Endothelial cell of umbilical vein (primary cell): ENCODE measurements around the gene SH3PXD2B. TPM values are rescaled to one million over a fixed set of nuclear protein-coding genes. Genes with fewer than 3 reads are reported as not detected.

Experiments
- BruUV-seq: library from RNA; stranded (reverse); fragments of 400-500 nt; replicated peaks from 2 replicates; lab custom pipeline; 2021; lab: Mats Ljungman, UMichigan
- CTCF ChIA-PET: fragments of 300-600, 350-600 bp; sonication (Branson Sonifier 250); formaldehyde crosslinking; loops from one replicate; lab custom pipeline; 2021; ENCODE audit warnings: antibody characterized with exemption, inconsistent platforms; lab: Charles Lee
- POLR2A ChIA-PET: fragments of 300-600, 350-600 bp; sonication (Branson Sonifier 250); formaldehyde crosslinking; loops from one replicate; lab custom pipeline; 2021; ENCODE audit warnings: antibody characterized with exemption, inconsistent platforms; lab: Charles Lee
- DNase-seq: peaks from one replicate; pipeline ENCODE4 v3.0.0-alpha.2; 2011; ENCODE audit warnings: low read depth, low spot score
- FAIRE-seq: peaks from 2 replicates; lab custom pipeline; 2011; peaks lifted over from hg19 to GRCh38; lab: Jason Lieb, UNC
- H2AFZ ChIP-seq: 2 replicates; pipeline ENCODE4 v1.6.0; 2012; ENCODE audit warnings: low read depth, low read length, control low read depth, inconsistent platforms
- H3K27ac ChIP-seq: 2 replicates; pipeline ENCODE4 v1.5.1; 2011; ENCODE audit warnings: low read depth, mild to moderate bottlenecking, control low read depth, low read length, moderate library complexity; ENCODE audit not compliant: insufficient read depth
- H3K27me3 ChIP-seq, 2 experiments: 2 replicates each; pipeline versions ENCODE4 v1.6.0 to v1.6.1; 2011; ENCODE audit warnings: low read length in 2 of 2, mixed read lengths in 1 of 2; ENCODE audit not compliant: control insufficient read depth in 2 of 2, insufficient read depth in 2 of 2
- H3K36me3 ChIP-seq, 2 experiments: 2 replicates in 1 of 2; 3 replicates in 1 of 2; pipeline ENCODE4 v1.5.1; 2011; ENCODE audit warnings: low read length in 2 of 2, mild to moderate bottlenecking in 1 of 2, moderate library complexity in 1 of 2; ENCODE audit not compliant: control insufficient read depth in 2 of 2, insufficient read depth in 2 of 2; ENCODE audit errors: extremely low read depth in 1 of 2
- H3K4me1 ChIP-seq: 3 replicates; pipeline ENCODE4 v1.5.1; 2011; ENCODE audit warnings: mild to moderate bottlenecking, low read length; ENCODE audit not compliant: control insufficient read depth, insufficient read depth; ENCODE audit errors: extremely low read depth
- H3K4me2 ChIP-seq: 2 replicates; pipeline ENCODE4 v1.6.1; 2011; ENCODE audit warnings: low read length, control low read depth, mixed read lengths; ENCODE audit not compliant: insufficient read depth
- H3K4me3 ChIP-seq, 3 experiments: fragments of 200-600 bp in 1 of 3; sonication (generic), shearing (Covaris generic) in 1 of 3; replicated peaks in 1 of 3; 2 replicates each; pipeline ENCODE4 v1.5.1; 2011 to 2016; ENCODE audit warnings: control low read depth in 3 of 3, low read length in 3 of 3, mild to moderate bottlenecking in 2 of 3, inconsistent platforms in 1 of 3, low read depth in 1 of 3, moderate library complexity in 1 of 3; ENCODE audit not compliant: insufficient read depth in 1 of 3
- H3K79me2 ChIP-seq: 2 replicates; pipeline ENCODE4 v1.6.0; 2012; ENCODE audit warnings: low read length, inconsistent platforms; ENCODE audit not compliant: control insufficient read depth, insufficient read depth
- H3K9ac ChIP-seq: replicated peaks from 2 replicates; pipeline ENCODE3; 2011; ENCODE audit warnings: low read length, control low read depth; ENCODE audit not compliant: insufficient read depth; ENCODE audit errors: extremely low read depth
- H3K9me1 ChIP-seq: replicated peaks from 3 replicates; pipeline ENCODE4 v1.6.0; 2011; ENCODE audit warnings: mild to moderate bottlenecking, low read length; ENCODE audit not compliant: control insufficient read depth, insufficient read depth; ENCODE audit errors: extremely low read depth
- H3K9me3 ChIP-seq: replicated peaks from 2 replicates; pipeline ENCODE4 v1.5.1; 2012; ENCODE audit warnings: low read length, inconsistent platforms; ENCODE audit not compliant: control insufficient read depth, insufficient read depth
- H4K20me1 ChIP-seq: replicated peaks from 2 replicates; pipeline ENCODE3; 2011; ENCODE audit warnings: mild to moderate bottlenecking, low read length; ENCODE audit not compliant: control insufficient read depth, insufficient read depth; ENCODE audit errors: extremely low read depth
- CTCF ChIP-seq, 2 donors: IDR thresholded peaks; 1 replicate in 1 of 2; 2 replicates in 1 of 2; pipeline ENCODE4 v1.5.1; 2011; ENCODE audit warnings: low read length in 2 of 2, mild to moderate bottlenecking in 2 of 2, moderate library complexity in 2 of 2, control low read depth in 1 of 2, inconsistent platforms in 1 of 2, low read depth in 1 of 2; ENCODE audit not compliant: insufficient read depth in 1 of 2; ENCODE audit errors: extremely low read depth in 1 of 2
- EZH2 ChIP-seq: IDR thresholded peaks from 2 replicates; pipeline ENCODE4 v1.6.1; 2012; ENCODE audit warnings: borderline replicate concordance, low read depth, mild to moderate bottlenecking, moderate library complexity, low read length, inconsistent platforms; ENCODE audit not compliant: severe bottlenecking
- FOS ChIP-seq: IDR thresholded peaks from 2 replicates; pipeline ENCODE4 v1.6.1; 2011; ENCODE audit warnings: mild to moderate bottlenecking, low read length, moderate library complexity, borderline replicate concordance; ENCODE audit not compliant: insufficient read depth
- GATA2 ChIP-seq: IDR thresholded peaks from 2 replicates; pipeline ENCODE4 v1.7.0; 2011; ENCODE audit warnings: low read depth, mild to moderate bottlenecking, moderate library complexity, mixed read lengths, low read length; ENCODE audit not compliant: insufficient read length, insufficient read depth
- JUN ChIP-seq: IDR thresholded peaks from 2 replicates; pipeline ENCODE4 v1.6.1; 2011; ENCODE audit warnings: borderline replicate concordance, low read depth; ENCODE audit not compliant: insufficient read length, insufficient read depth
- MAX ChIP-seq: IDR thresholded peaks from 2 replicates; pipeline ENCODE4 v1.6.1; 2011; ENCODE audit not compliant: insufficient read depth, insufficient read length
- MYC ChIP-seq: IDR thresholded peaks from one replicate; pipeline ENCODE4 v1.6.1; 2011; ENCODE audit warnings: mild to moderate bottlenecking, low read depth, low read length
- POLR2A ChIP-seq: IDR thresholded peaks from 2 replicates; pipeline ENCODE4 v1.6.1; 2012; ENCODE audit warnings: low read depth, mild to moderate bottlenecking, control low read depth, low read length
- POLR2AphosphoS5 ChIP-seq: IDR thresholded peaks from 2 replicates; pipeline ENCODE4 v1.6.1; 2012; ENCODE audit warnings: low read depth, mild to moderate bottlenecking, control low read depth, low read length, moderate library complexity; ENCODE audit not compliant: insufficient read depth
- dilution Hi-C: fragments of 300-500 bp; cut with MboI; formaldehyde crosslinking; loops from one replicate; pipeline ENCODE4 v1.15.0; 2019; ENCODE audit warnings: low sequenced_read_pairs; ENCODE audit not compliant: extremely low pct_ligation_motif_present
- intact Hi-C: fragments of 100-400 bp; cut with micrococcal nuclease; formaldehyde crosslinking; loops from one replicate; pipeline ENCODE4 v1.10.0; 2022
- polyA plus RNA-seq, 4 experiments: library from polyadenylated mRNA; depleted of rRNA in 3 of 4; stranded (reverse) in 3 of 4; unstranded in 1 of 4; fragments of >200 nt; gene quantifications; 2 replicates each; pipeline versions ENCODE4 v1.2.1 to v1.2.3, GENCODE V29; 2011 to 2012; ENCODE audit warnings: missing spikeins in 1 of 4
- total RNA-seq: library from RNA; stranded (reverse); gene quantifications from 2 replicates; pipeline ENCODE4 v1.2.3, GENCODE V29; 2021

Gene SH3PXD2B
- total and polyA plus RNA-seq, 2 donors (not counting 3 experiments of a cell fraction or from before 2014, with no cell fraction given) = 23.5 to 66.3 TPM

- FAIRE-seq = no peak
- no peaks in the 10 kb centered on the region for H3K9me1 ChIP-seq
- ChIA-PET CTCF (no interaction called here), POLR2A (no interaction called here)
- H2AFZ ChIP-seq = no peak overlapping the region
- H3K9me3 ChIP-seq = no peaks in the 10 kb centered on the region
- H4K20me1 ChIP-seq = no peaks in the 10 kb centered on the region
- H3K79me2 ChIP-seq = no peaks in the 10 kb centered on the region
- no peak overlapping the region for H3K4me2 ChIP-seq
- no peaks in the 10 kb centered on the region for H3K36me3 ChIP-seq
- H3K27ac ChIP-seq = no peak overlapping the region
- dilution Hi-C loops = no loop called here
- H3K9ac ChIP-seq = no peak overlapping the region
- BruUV-seq = no TSS peak
- TF ChIP-seq POLR2AphosphoS5 (no peak), EZH2 (no peak), MAX (no peak), JUN (no peak), CTCF (IDR thresholded peaks at IDR 0.05; ENCODE audit: extremely low read depth in 1 of 2, insufficient read depth in 1 of 2, low read depth in 1 of 2, low read length in 2 of 2) (no peak), FOS (no peak), GATA2 (no peak), POLR2A (no peak), MYC (no peak)
- no peak for DNase-seq
- intact Hi-C loops = no loop called here
- H3K27me3 ChIP-seq = peaks cover 0 to 7% of the 10 kb centered on the region in 2 experiments
- no peak overlapping the region for H3K4me3 ChIP-seq
- no peaks in the 10 kb centered on the region for H3K4me1 ChIP-seq
These were observed 47.5 kb upstream of the SH3PXD2B start for GRCh38 chr5:172501708-172502320.
